Esophagus squamous epithelium (tissue), 4 donors: ENCODE results near the gene TSPEAR.

Experiments
- POLR2A ChIP-seq, 4 donors: fragments of 450-650 bp; IDR thresholded peaks; one replicate each; pipeline ENCODE4 v1.6.1; 2017; ENCODE audit warnings: antibody characterized with exemption in 4 of 4, mild to moderate bottlenecking in 4 of 4, moderate library complexity in 3 of 4
- TF ChIP-seq, protein P1 (sequence below), 6 experiments: fragments of 450-650 bp in 4 of 6; fragments of 200-600 bp in 2 of 6; sonication (generic) in 2 of 6; IDR thresholded peaks; one replicate each; pipeline ENCODE4 v1.5.1; 2016 to 2019; ENCODE audit warnings: antibody characterized with exemption in 6 of 6, mild to moderate bottlenecking in 4 of 6, moderate library complexity in 4 of 6

DNA sequence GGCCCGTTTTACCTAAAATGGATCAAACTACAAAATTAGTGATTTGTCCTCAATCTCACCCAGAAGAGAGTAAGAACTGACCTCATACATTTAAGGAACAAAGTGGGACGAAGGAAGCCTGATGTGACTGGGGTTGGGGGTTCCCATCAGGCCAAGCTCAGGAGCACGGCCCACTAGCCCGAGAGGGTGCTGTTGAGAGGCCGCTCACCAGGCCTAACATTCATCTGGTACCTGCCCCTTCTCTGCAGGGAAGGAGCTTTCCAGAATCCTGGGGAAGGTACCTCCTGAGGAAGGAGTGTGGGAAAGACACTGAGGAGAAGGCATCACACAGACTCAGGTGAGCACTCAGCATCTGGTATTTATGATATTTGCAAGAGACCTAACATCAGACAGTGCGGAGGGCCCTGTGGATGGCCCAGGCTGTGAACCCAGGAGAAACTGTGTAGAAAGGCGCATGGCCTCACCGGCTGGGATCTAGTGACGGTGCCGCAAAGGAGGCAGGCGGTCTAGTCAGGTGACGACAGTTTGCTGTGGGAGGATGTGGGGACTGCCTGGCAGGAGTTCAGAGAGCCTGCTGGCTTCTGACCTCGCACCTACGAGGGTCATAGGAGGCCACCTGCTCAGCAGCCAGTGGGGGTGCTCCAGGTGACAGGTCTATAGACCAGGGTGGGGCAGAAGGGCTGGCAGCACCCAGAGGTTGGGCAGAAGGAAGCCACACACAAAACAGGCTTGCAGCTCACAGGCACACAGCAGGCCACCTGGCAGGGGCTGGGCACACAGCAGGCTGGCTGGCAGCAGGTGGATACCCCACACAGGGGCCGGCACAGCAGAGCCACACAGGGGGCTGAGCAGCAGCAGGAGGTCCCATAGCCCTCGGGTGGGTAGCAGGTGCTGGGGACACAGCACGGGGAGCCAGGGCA, 57.5 kb downstream of the TSPEAR start:
- TF ChIP-seq, protein P1, sequence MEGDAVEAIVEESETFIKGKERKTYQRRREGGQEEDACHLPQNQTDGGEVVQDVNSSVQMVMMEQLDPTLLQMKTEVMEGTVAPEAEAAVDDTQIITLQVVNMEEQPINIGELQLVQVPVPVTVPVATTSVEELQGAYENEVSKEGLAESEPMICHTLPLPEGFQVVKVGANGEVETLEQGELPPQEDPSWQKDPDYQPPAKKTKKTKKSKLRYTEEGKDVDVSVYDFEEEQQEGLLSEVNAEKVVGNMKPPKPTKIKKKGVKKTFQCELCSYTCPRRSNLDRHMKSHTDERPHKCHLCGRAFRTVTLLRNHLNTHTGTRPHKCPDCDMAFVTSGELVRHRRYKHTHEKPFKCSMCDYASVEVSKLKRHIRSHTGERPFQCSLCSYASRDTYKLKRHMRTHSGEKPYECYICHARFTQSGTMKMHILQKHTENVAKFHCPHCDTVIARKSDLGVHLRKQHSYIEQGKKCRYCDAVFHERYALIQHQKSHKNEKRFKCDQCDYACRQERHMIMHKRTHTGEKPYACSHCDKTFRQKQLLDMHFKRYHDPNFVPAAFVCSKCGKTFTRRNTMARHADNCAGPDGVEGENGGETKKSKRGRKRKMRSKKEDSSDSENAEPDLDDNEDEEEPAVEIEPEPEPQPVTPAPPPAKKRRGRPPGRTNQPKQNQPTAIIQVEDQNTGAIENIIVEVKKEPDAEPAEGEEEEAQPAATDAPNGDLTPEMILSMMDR (IDR thresholded peaks at IDR 0.05), result no peak
- no peak for TF ChIP-seq POLR2A (IDR thresholded peaks at IDR 0.05)
